Uterus (tissue), 4 donors: ENCODE measurements around the gene ZNF782. TPM values are rescaled to one million over a fixed set of nuclear protein-coding genes. Genes with fewer than 3 reads are reported as not detected.
A peak's percentile ranks its signal among the peaks of the same experiment; 100 is the strongest.

Source experiments
- DNase-seq, 2 donors: peaks; one replicate each; pipeline ENCODE4 v3.0.0-alpha.2; 2019 to 2020
- H3K27ac ChIP-seq, 2 donors: fragments of 200-600 bp; sonication (generic); 1 replicate in 1 of 2; 2 replicates in 1 of 2; pipeline ENCODE4 v1.5.1; 2016 to 2018
- H3K27me3 ChIP-seq, 2 donors: fragments of 200-600 bp; sonication (generic); one replicate each; pipeline ENCODE4 v1.5.1; 2018 to 2019; ENCODE audit warnings: control low read depth in 1 of 2
- H3K36me3 ChIP-seq, 2 donors: fragments of 200-600 bp; sonication (generic); one replicate each; pipeline ENCODE4 v1.5.1; 2019; ENCODE audit warnings: control low read depth in 1 of 2
- H3K4me1 ChIP-seq, 2 donors: fragments of 200-600 bp; sonication (generic); one replicate each; pipeline ENCODE4 v1.5.1; 2018 to 2019; ENCODE audit warnings: control low read depth in 1 of 2
- H3K4me3 ChIP-seq, 2 donors: fragments of 200-600 bp; sonication (generic); 1 replicate in 1 of 2; 2 replicates in 1 of 2; pipeline ENCODE4 v1.5.1; 2018 to 2019; ENCODE audit warnings: mild to moderate bottlenecking in 1 of 2
- H3K9me3 ChIP-seq, 2 donors: fragments of 200-600 bp; sonication (generic); one replicate each; pipeline ENCODE4 v1.5.1; 2019; ENCODE audit warnings: control low read depth in 1 of 2
- CTCF ChIP-seq, 4 experiments: fragments of 200-600 bp in 2 of 4; fragments of 450-650 bp in 2 of 4; sonication (generic) in 2 of 4; IDR thresholded peaks; one replicate each; pipeline ENCODE4 v1.5.1; 2016 to 2019; ENCODE audit warnings: antibody characterized with exemption in 4 of 4, mild to moderate bottlenecking in 2 of 4, moderate library complexity in 1 of 4
- POLR2A ChIP-seq, 2 donors: fragments of 450-650 bp; IDR thresholded peaks; one replicate each; pipeline ENCODE4 v1.6.1; 2016; ENCODE audit warnings: antibody characterized with exemption in 2 of 2, mild to moderate bottlenecking in 1 of 2, moderate library complexity in 1 of 2
- intact Hi-C: fragments of 100-400 bp; cut with DNase I; formaldehyde crosslinking; loops from one replicate; pipeline ENCODE4 v1.15.1; 2023; ENCODE audit warnings: low total_unique reads
- total RNA-seq, 4 donors: library from RNA; depleted of rRNA in 3 of 4; stranded (reverse); fragments of >200 nt in 3 of 4; gene quantifications; one replicate each; pipeline versions ENCODE4 v1.1.0 to v1.2.4, GENCODE V29; 2014 to 2023
- donor health status: DM: yes; HTN: yes; CAD: no.

The ZNF782 gene
- total RNA-seq, 4 donors from 2014 or later = 9.2 to 25.9 (median 19.1) TPM

GRCh38 chr9:96854651-96855273 lies 448 bp upstream of the ZNF782 start:
- peak overlapping the region; percentile 74 to 83 for H3K27ac ChIP-seq
- H3K9me3 ChIP-seq = no peaks in the 10 kb centered on the region
- TF ChIP-seq POLR2A (IDR thresholded peaks at IDR 0.05) = no peak
- TF ChIP-seq CTCF (IDR thresholded peaks at IDR 0.05) = no peak
- no peaks in the 10 kb centered on the region for H3K36me3 ChIP-seq
- peak overlapping the region; percentile 73 to 84 for H3K4me3 ChIP-seq
- no peak for DNase-seq
- H3K27me3 ChIP-seq = no peaks in the 10 kb centered on the region
- H3K4me1 ChIP-seq = peaks cover 0 to 11% of the 10 kb centered on the region in 2 donors
- intact Hi-C loops = no loop called here

- H3K4me3 ChIP-seq = peak overlapping the region in 1 of 2 donors; percentile 84
- no peaks in the 10 kb centered on the region for H3K36me3 ChIP-seq
- H3K4me1 ChIP-seq = peaks cover 0 to 11% of the 10 kb centered on the region in 2 donors
- H3K27me3 ChIP-seq = no peaks in the 10 kb centered on the region
- no peak for TF ChIP-seq CTCF (IDR thresholded peaks at IDR 0.05)
- no peak for TF ChIP-seq POLR2A (IDR thresholded peaks at IDR 0.05)
- no peak overlapping the region for H3K27ac ChIP-seq
- H3K9me3 ChIP-seq = no peaks in the 10 kb centered on the region
- intact Hi-C loops = no loop called here
- no peak for DNase-seq
Observed at GRCh38 chr9:96852676-96853075, 1.6 kb downstream of the ZNF782 start.

- TF ChIP-seq POLR2A (IDR thresholded peaks at IDR 0.05) (no peak), CTCF (IDR thresholded peaks at IDR 0.05) (no peak)
- intact Hi-C loops = no loop called here
- Histone ChIP-seq H3K9me3 (no peaks in the 10 kb centered on the region), H3K4me1 (no peaks in the 10 kb centered on the region), H3K36me3 (no peaks in the 10 kb centered on the region), H3K4me3 (no peak overlapping the region), H3K27me3 (no peaks in the 10 kb centered on the region), H3K27ac (no peak overlapping the region)
- DNase-seq = no peak
Observed at GRCh38 chr9:96844040-96844439, 10.3 kb downstream of the ZNF782 start.

GRCh38 chr9:96818533-96818932 lies 35.8 kb downstream of the ZNF782 start:
- peaks cover 3 to 55% of the 10 kb centered on the region in 2 donors for H3K9me3 ChIP-seq
- intact Hi-C loops = no loop called here
- TF ChIP-seq POLR2A (IDR thresholded peaks at IDR 0.05) (no peak), CTCF (IDR thresholded peaks at IDR 0.05) (no peak)

GRCh38 chr9:96817973-96818372 lies 36.3 kb downstream of the ZNF782 start:
- no peak overlapping the region for H3K4me3 ChIP-seq
- no peak for TF ChIP-seq CTCF (IDR thresholded peaks at IDR 0.05)
- no peak for TF ChIP-seq POLR2A (IDR thresholded peaks at IDR 0.05)
- intact Hi-C loops = no loop called here

More at GRCh38 chr9:96818533-96818932, 35.8 kb downstream of the ZNF782 start:
- Histone ChIP-seq H3K36me3 (no peaks in the 10 kb centered on the region), H3K4me1 (no peaks in the 10 kb centered on the region), H3K27ac (no peak overlapping the region), H3K27me3 (no peaks in the 10 kb centered on the region), H3K4me3 (no peak overlapping the region)
- DNase-seq = no peak

More at GRCh38 chr9:96817973-96818372, 36.3 kb downstream of the ZNF782 start:
- no peaks in the 10 kb centered on the region for H3K4me1 ChIP-seq
- no peaks in the 10 kb centered on the region for H3K36me3 ChIP-seq
- H3K27ac ChIP-seq = no peak overlapping the region
- H3K27me3 ChIP-seq = no peaks in the 10 kb centered on the region
- DNase-seq = no peak
- peaks cover 3 to 55% of the 10 kb centered on the region in 2 donors for H3K9me3 ChIP-seq
